ENCODE data around the gene ARHGEF10L. TPM values are rescaled to one million over a fixed set of nuclear protein-coding genes. Genes with fewer than 3 reads are reported as not detected.

Gene ARHGEF10L
- total RNA-seq, 4 donors from 2014 or later, result 38.5 to 73.8 (median 41.7) TPM

DNA sequence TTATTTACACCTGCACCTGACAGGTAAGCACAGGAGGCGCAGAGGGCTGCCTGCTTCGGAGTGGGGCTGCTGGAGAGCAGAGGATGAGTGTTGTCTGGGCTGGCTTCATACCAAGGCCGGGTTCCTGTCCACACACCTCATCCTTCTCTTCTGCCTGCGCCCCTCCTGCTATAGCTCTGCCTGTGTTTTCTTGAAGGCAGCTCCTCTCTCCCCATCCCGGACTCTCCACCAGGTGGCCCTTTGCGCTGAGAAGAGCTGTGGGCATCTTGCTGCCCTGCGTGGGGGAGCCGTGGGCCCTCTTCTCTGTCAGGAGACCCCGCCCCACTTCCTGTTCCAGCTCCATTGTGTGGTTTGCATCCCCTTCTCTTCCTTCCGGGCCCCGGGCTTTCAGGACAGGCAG, 35.0 kb downstream of the ARHGEF10L start:
- Histone ChIP-seq H3K27me3 (no peaks in the 10 kb centered on the region), H3K4me3 (no peak overlapping the region), H3K4me1 (peaks cover 0 to 97% (median 63%) of the 10 kb centered on the region in 4 donors), H3K27ac (peak overlapping the region; percentile 32 to 96 (median 75)), H3K9me3 (no peaks in the 10 kb centered on the region), H3K36me3 (no peaks in the 10 kb centered on the region)
- WGBS, 2 donors, result 44 to 50% methylated on average over 11 of the region's 11 CpGs
- TF ChIP-seq POLR2A (IDR thresholded peaks at IDR 0.05) (no peak), EP300 (IDR thresholded peaks at IDR 0.05) (no peak)
- TF ChIP-seq, protein P1, sequence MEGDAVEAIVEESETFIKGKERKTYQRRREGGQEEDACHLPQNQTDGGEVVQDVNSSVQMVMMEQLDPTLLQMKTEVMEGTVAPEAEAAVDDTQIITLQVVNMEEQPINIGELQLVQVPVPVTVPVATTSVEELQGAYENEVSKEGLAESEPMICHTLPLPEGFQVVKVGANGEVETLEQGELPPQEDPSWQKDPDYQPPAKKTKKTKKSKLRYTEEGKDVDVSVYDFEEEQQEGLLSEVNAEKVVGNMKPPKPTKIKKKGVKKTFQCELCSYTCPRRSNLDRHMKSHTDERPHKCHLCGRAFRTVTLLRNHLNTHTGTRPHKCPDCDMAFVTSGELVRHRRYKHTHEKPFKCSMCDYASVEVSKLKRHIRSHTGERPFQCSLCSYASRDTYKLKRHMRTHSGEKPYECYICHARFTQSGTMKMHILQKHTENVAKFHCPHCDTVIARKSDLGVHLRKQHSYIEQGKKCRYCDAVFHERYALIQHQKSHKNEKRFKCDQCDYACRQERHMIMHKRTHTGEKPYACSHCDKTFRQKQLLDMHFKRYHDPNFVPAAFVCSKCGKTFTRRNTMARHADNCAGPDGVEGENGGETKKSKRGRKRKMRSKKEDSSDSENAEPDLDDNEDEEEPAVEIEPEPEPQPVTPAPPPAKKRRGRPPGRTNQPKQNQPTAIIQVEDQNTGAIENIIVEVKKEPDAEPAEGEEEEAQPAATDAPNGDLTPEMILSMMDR (IDR thresholded peaks at IDR 0.05), result peak in 1 of 5 experiments; percentile 18
- no peak for DNase-seq (ENCODE audit: low spot score in 2 of 2)

DNA sequence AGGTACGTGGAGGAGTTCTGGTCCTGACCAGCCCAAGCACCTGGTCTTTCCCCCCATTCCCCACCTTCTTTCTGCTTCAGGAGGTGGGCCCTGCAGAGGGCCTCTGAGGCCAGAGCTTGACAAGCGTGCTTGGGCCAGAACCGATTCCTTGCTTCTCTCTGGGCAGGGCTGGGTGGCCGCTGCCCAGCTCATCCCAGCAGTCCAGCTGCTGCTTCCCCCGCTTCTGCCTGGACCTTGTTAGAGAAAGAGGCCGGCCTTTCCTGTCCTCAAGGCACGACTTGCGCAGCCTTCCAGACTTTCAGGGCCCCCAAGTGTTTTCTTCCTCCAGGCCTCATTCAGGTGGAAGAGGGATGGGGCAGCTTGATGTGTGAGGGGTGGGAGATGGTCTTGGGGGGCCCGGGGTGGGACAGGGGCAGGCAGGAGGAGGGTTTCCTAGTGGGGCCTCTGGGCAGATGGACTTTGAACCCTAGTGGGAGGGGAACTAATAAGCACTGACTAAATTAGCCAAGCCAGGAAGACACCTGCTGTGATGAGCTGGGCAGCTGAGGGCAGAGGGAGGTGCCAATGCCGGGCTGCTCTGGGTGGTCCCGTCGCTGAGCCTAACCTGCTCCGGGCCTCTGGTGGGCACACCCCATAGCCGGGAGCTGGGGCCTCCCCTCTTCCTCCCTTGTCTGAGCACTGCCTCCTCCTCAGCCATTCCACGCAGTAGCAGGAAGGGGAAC, 36.5 kb downstream of the ARHGEF10L start:
- H3K4me3 ChIP-seq, result no peak overlapping the region
- DNase-seq (ENCODE audit: low spot score in 2 of 2), result no peak
- H3K27ac ChIP-seq, result peak overlapping the region; percentile 25 to 96 (median 75)
- no peaks in the 10 kb centered on the region for H3K36me3 ChIP-seq
- no peaks in the 10 kb centered on the region for H3K27me3 ChIP-seq
- H3K4me1 ChIP-seq, result peaks cover 0 to 93% (median 50%) of the 10 kb centered on the region in 4 donors
- H3K9me3 ChIP-seq, result no peaks in the 10 kb centered on the region
- 54 to 58% methylated on average over 12 to 15 of the region's 15 CpGs for WGBS, 2 donors
- TF ChIP-seq EP300 (IDR thresholded peaks at IDR 0.05) (no peak), POLR2A (IDR thresholded peaks at IDR 0.05) (no peak)
- TF ChIP-seq, protein P1 (IDR thresholded peaks at IDR 0.05), result no peak

DNA sequence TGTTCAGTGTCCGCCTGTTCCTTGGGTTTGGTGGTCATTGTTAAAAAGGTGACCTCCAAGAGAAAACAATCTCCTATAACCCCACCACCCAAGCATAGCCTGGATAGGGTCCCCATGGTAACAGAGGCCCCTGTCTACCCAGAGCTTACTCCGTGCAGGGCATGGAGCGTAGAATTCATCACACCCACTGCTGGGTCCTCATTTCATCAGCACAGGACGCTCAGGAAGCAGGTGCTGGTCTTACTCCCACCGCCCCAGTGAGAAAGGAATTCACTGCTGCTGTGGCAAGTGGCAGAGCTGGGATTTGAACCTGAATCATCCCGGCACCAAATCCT, 37.0 kb downstream of the ARHGEF10L start:
- Histone ChIP-seq H3K9me3 (no peaks in the 10 kb centered on the region), H3K4me3 (no peak overlapping the region), H3K4me1 (peaks cover 0 to 87% (median 50%) of the 10 kb centered on the region in 4 donors), H3K36me3 (no peaks in the 10 kb centered on the region), H3K27ac (peak overlapping the region in 2 of 4 donors; percentile 87 to 96), H3K27me3 (no peaks in the 10 kb centered on the region)
- TF ChIP-seq EP300 (IDR thresholded peaks at IDR 0.05), result no peak
- no peak for TF ChIP-seq POLR2A (IDR thresholded peaks at IDR 0.05)
- TF ChIP-seq, protein P1 (IDR thresholded peaks at IDR 0.05), result no peak
- 85% methylated on average over 6 of the region's 6 CpGs for WGBS, 2 donors
- DNase-seq (ENCODE audit: low spot score in 2 of 2), result no peak

DNA sequence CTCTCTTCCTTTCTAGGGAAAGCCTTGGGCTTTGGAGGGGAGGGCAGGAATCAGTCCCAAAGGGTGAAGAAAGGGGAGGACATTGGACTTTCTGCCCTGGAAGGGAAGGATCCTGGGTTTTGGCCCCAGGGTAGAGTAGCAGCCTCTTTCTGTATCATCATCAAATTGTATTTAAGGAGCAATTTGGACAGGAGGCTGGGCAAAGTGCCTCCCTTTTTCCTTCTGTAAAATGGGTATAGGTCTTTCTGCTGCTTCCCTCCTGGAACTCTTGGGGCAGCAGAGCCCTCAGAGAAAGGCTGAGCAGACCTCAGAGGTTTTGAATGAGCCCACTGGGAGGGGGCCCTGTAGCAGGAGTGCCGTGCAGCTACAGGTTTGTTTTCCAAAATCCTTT, 38.4 kb downstream of the ARHGEF10L start:
- Histone ChIP-seq H3K27me3 (no peaks in the 10 kb centered on the region), H3K4me3 (no peak overlapping the region), H3K27ac (peak overlapping the region in 2 of 4 donors; percentile 75 to 96), H3K36me3 (no peaks in the 10 kb centered on the region), H3K9me3 (no peaks in the 10 kb centered on the region), H3K4me1 (peaks cover 0 to 81% (median 37%) of the 10 kb centered on the region in 4 donors)
- WGBS, 2 donors, result 80 to 83% methylated on average over 1 of the region's 1 CpG
- TF ChIP-seq EP300 (IDR thresholded peaks at IDR 0.05), result no peak
- TF ChIP-seq, protein P1 (IDR thresholded peaks at IDR 0.05), result no peak
- no peak for TF ChIP-seq POLR2A (IDR thresholded peaks at IDR 0.05)
- no peak for DNase-seq (ENCODE audit: low spot score in 2 of 2)
